ENCODE results near the gene CPA2.
"Not testable (repeated sequence)": the region's sequence is repeated elsewhere in the genome, so short reads cannot be mapped to it uniquely, and the experiment has no call there.

Gene CPA2

GRCh38 chr7:130266258-130266960 lies at the start of gene CPA2:
CPA2 (plus strand) TSS chr7:130266863; CDS start chr7:130266882, 19 bp downstream.
- H3K4me3 ChIP-seq (ENCODE audit: low read length): no peak within 1 kb of the TSS
- no peaks in the 10 kb centered on the region for H3K9me3 ChIP-seq (ENCODE audit: control insufficient read depth, low read length)
- H3K4me1 ChIP-seq (ENCODE audit: control insufficient read depth, insufficient read depth, low read length): no peaks in the 10 kb centered on the region
- H3K27me3 ChIP-seq (ENCODE audit: control insufficient read depth, insufficient read depth, low read length): no peaks in the 10 kb centered on the region
- no peak within 1 kb of the TSS for H3K9ac ChIP-seq (ENCODE audit: low read length)
- H3K36me3 ChIP-seq (ENCODE audit: control insufficient read depth, insufficient read depth, low read length): no peaks in the 10 kb centered on the region

- no peak overlapping the region for H3K9ac ChIP-seq (ENCODE audit: low read length)
- no peaks in the 10 kb centered on the region for H3K9me3 ChIP-seq (ENCODE audit: control insufficient read depth, low read length)
- no peaks in the 10 kb centered on the region for H3K27me3 ChIP-seq (ENCODE audit: control insufficient read depth, insufficient read depth, low read length)
- no peaks in the 10 kb centered on the region for H3K36me3 ChIP-seq (ENCODE audit: control insufficient read depth, insufficient read depth, low read length)
- no peak overlapping the region for H3K4me3 ChIP-seq (ENCODE audit: low read length)
- peaks cover 6% of the 10 kb centered on the region for H3K4me1 ChIP-seq (ENCODE audit: control insufficient read depth, insufficient read depth, low read length)
Observed at GRCh38 chr7:130218806-130219620, 47.6 kb upstream of the CPA2 start.

- Histone ChIP-seq H3K27me3 (ENCODE audit: control insufficient read depth, insufficient read depth, low read length) (no peaks in the 10 kb centered on the region), H3K9ac (ENCODE audit: low read length) (no peak overlapping the region), H3K9me3 (ENCODE audit: control insufficient read depth, low read length) (no peaks in the 10 kb centered on the region), H3K4me3 (ENCODE audit: low read length) (no peak overlapping the region), H3K36me3 (ENCODE audit: control insufficient read depth, insufficient read depth, low read length) (no peaks in the 10 kb centered on the region), H3K4me1 (ENCODE audit: control insufficient read depth, insufficient read depth, low read length) (peaks cover 6% of the 10 kb centered on the region)
Observed at GRCh38 chr7:130219871-130220270, 46.8 kb upstream of the CPA2 start.

- Histone ChIP-seq H3K9ac (ENCODE audit: low read length) (no peak overlapping the region), H3K27me3 (ENCODE audit: control insufficient read depth, insufficient read depth, low read length) (no peaks in the 10 kb centered on the region), H3K9me3 (ENCODE audit: control insufficient read depth, low read length) (no peaks in the 10 kb centered on the region), H3K36me3 (ENCODE audit: control insufficient read depth, insufficient read depth, low read length) (no peaks in the 10 kb centered on the region), H3K4me3 (ENCODE audit: low read length) (no peak overlapping the region), H3K4me1 (ENCODE audit: control insufficient read depth, insufficient read depth, low read length) (peaks cover 6% of the 10 kb centered on the region)
Observed at GRCh38 chr7:130221746-130222145, 44.9 kb upstream of the CPA2 start.

- Histone ChIP-seq H3K27me3 (ENCODE audit: control insufficient read depth, insufficient read depth, low read length) (no peaks in the 10 kb centered on the region), H3K4me3 (ENCODE audit: low read length) (no peak overlapping the region), H3K36me3 (ENCODE audit: control insufficient read depth, insufficient read depth, low read length) (no peaks in the 10 kb centered on the region), H3K4me1 (ENCODE audit: control insufficient read depth, insufficient read depth, low read length) (peaks cover 6% of the 10 kb centered on the region), H3K9ac (ENCODE audit: low read length) (no peak overlapping the region), H3K9me3 (ENCODE audit: control insufficient read depth, low read length) (no peaks in the 10 kb centered on the region)
Observed at GRCh38 chr7:130223646-130224045, 43.0 kb upstream of the CPA2 start.

- Histone ChIP-seq H3K9ac (ENCODE audit: low read length) (no peak overlapping the region), H3K4me3 (ENCODE audit: low read length) (no peak overlapping the region), H3K9me3 (ENCODE audit: control insufficient read depth, low read length) (no peaks in the 10 kb centered on the region), H3K4me1 (ENCODE audit: control insufficient read depth, insufficient read depth, low read length) (peaks cover 6% of the 10 kb centered on the region), H3K27me3 (ENCODE audit: control insufficient read depth, insufficient read depth, low read length) (no peaks in the 10 kb centered on the region), H3K36me3 (ENCODE audit: control insufficient read depth, insufficient read depth, low read length) (no peaks in the 10 kb centered on the region)
Observed at GRCh38 chr7:130224210-130224609, 42.5 kb upstream of the CPA2 start.

GRCh38 chr7:130224923-130225322 lies 41.7 kb upstream of the CPA2 start:
- H3K9me3 ChIP-seq (ENCODE audit: control insufficient read depth, low read length); H3K27me3 ChIP-seq (ENCODE audit: control insufficient read depth, insufficient read depth, low read length); H3K36me3 ChIP-seq (ENCODE audit: control insufficient read depth, insufficient read depth, low read length); H3K4me3 ChIP-seq (ENCODE audit: low read length); H3K4me1 ChIP-seq (ENCODE audit: control insufficient read depth, insufficient read depth, low read length); H3K9ac ChIP-seq (ENCODE audit: low read length): not testable (repeated sequence)

GRCh38 chr7:130226333-130226732 lies 40.3 kb upstream of the CPA2 start:
- Histone ChIP-seq H3K4me1 (ENCODE audit: control insufficient read depth, insufficient read depth, low read length) (no peaks in the 10 kb centered on the region), H3K27me3 (ENCODE audit: control insufficient read depth, insufficient read depth, low read length) (no peaks in the 10 kb centered on the region), H3K9me3 (ENCODE audit: control insufficient read depth, low read length) (no peaks in the 10 kb centered on the region), H3K4me3 (ENCODE audit: low read length) (no peak overlapping the region), H3K9ac (ENCODE audit: low read length) (no peak overlapping the region), H3K36me3 (ENCODE audit: control insufficient read depth, insufficient read depth, low read length) (no peaks in the 10 kb centered on the region)

- peaks cover 13% of the 10 kb centered on the region for H3K4me1 ChIP-seq (ENCODE audit: control insufficient read depth, insufficient read depth, low read length)
- H3K4me3 ChIP-seq (ENCODE audit: low read length): no peak overlapping the region
- H3K36me3 ChIP-seq (ENCODE audit: control insufficient read depth, insufficient read depth, low read length): no peaks in the 10 kb centered on the region
- no peaks in the 10 kb centered on the region for H3K27me3 ChIP-seq (ENCODE audit: control insufficient read depth, insufficient read depth, low read length)
- H3K9me3 ChIP-seq (ENCODE audit: control insufficient read depth, low read length): no peaks in the 10 kb centered on the region
- no peak overlapping the region for H3K9ac ChIP-seq (ENCODE audit: low read length)
Observed at GRCh38 chr7:130227883-130228575, 38.6 kb upstream of the CPA2 start.

GRCh38 chr7:130228840-130229502 lies 37.7 kb upstream of the CPA2 start:
- H3K9me3 ChIP-seq (ENCODE audit: control insufficient read depth, low read length): no peaks in the 10 kb centered on the region
- no peak overlapping the region for H3K9ac ChIP-seq (ENCODE audit: low read length)
- H3K36me3 ChIP-seq (ENCODE audit: control insufficient read depth, insufficient read depth, low read length): no peaks in the 10 kb centered on the region
- H3K4me1 ChIP-seq (ENCODE audit: control insufficient read depth, insufficient read depth, low read length): peaks cover 13% of the 10 kb centered on the region
- no peaks in the 10 kb centered on the region for H3K27me3 ChIP-seq (ENCODE audit: control insufficient read depth, insufficient read depth, low read length)
- H3K4me3 ChIP-seq (ENCODE audit: low read length): no peak overlapping the region

GRCh38 chr7:130229981-130230380 lies 36.7 kb upstream of the CPA2 start:
- H3K4me1 ChIP-seq (ENCODE audit: control insufficient read depth, insufficient read depth, low read length): peaks cover 13% of the 10 kb centered on the region
- H3K27me3 ChIP-seq (ENCODE audit: control insufficient read depth, insufficient read depth, low read length); H3K9me3 ChIP-seq (ENCODE audit: control insufficient read depth, low read length); H3K9ac ChIP-seq (ENCODE audit: low read length); H3K36me3 ChIP-seq (ENCODE audit: control insufficient read depth, insufficient read depth, low read length); H3K4me3 ChIP-seq (ENCODE audit: low read length): not testable (repeated sequence)

GRCh38 chr7:130231792-130232191 lies 34.9 kb upstream of the CPA2 start:
- H3K27me3 ChIP-seq (ENCODE audit: control insufficient read depth, insufficient read depth, low read length): no peaks in the 10 kb centered on the region
- no peak overlapping the region for H3K9ac ChIP-seq (ENCODE audit: low read length)
- H3K4me3 ChIP-seq (ENCODE audit: low read length): no peak overlapping the region
- H3K36me3 ChIP-seq (ENCODE audit: control insufficient read depth, insufficient read depth, low read length): no peaks in the 10 kb centered on the region
- H3K9me3 ChIP-seq (ENCODE audit: control insufficient read depth, low read length): no peaks in the 10 kb centered on the region
- H3K4me1 ChIP-seq (ENCODE audit: control insufficient read depth, insufficient read depth, low read length): peaks cover 13% of the 10 kb centered on the region

Data from mucosa of stomach (tissue), 1 donor.